Panc1 (cell line): ENCODE results near the gene CACNA1D. TPM values are rescaled to one million over a fixed set of nuclear protein-coding genes. Genes with fewer than 3 reads are reported as not detected.

Experiments used
- ATAC-seq: fragments of 200-7000 bp; cut with Tn5 transposase; 2 replicates; pipeline ENCODE4 v1.9.1; 2020; ENCODE audit warnings: mild to moderate bottlenecking, moderate library complexity
- BruUV-seq: library from RNA; stranded (reverse); fragments of 400-500 nt; replicated peaks from 2 replicates; lab custom pipeline; 2021; lab: Mats Ljungman, UMichigan
- CTCF ChIA-PET: fragments of 300-600 bp; sonication (Branson Sonifier 250); formaldehyde crosslinking; loops from one replicate; lab custom pipeline; 2022; ENCODE audit warnings: antibody characterized with exemption; lab: Charles Lee
- POLR2A ChIA-PET: fragments of 300-600 bp; sonication (Branson Sonifier 250); formaldehyde crosslinking; loops from one replicate; lab custom pipeline; 2022; ENCODE audit warnings: antibody characterized with exemption; lab: Charles Lee
- DNase-seq: peaks from one replicate; pipeline ENCODE4 v3.0.0-alpha.2; 2010; ENCODE audit warnings: low read depth, low spot score
- H3K27ac ChIP-seq: 2 replicates; pipeline ENCODE4 v1.5.1; 2011; ENCODE audit warnings: mild to moderate bottlenecking, low read length, inconsistent platforms
- H3K27me3 ChIP-seq: fragments of 200-500 bp; sonication (Bioruptor generic); 2 replicates; pipeline ENCODE4 v1.6.0; 2014; ENCODE audit warnings: low read length, inconsistent platforms; ENCODE audit not compliant: control insufficient read depth, insufficient read depth
- H3K36me3 ChIP-seq: fragments of 200-500 bp; sonication (Bioruptor generic); 2 replicates; pipeline ENCODE4 v1.5.1; 2014; ENCODE audit warnings: inconsistent platforms, mild to moderate bottlenecking, low read length, moderate library complexity; ENCODE audit not compliant: control insufficient read depth, insufficient read depth
- H3K4me1 ChIP-seq: 2 replicates; pipeline ENCODE4 v1.5.1; 2011; ENCODE audit warnings: inconsistent platforms, mild to moderate bottlenecking, low read length, moderate library complexity; ENCODE audit not compliant: control insufficient read depth, insufficient read depth
- H3K4me3 ChIP-seq, 2 experiments: 2 replicates each; pipeline ENCODE4 v1.5.1; 2011 to 2012; ENCODE audit warnings: low read depth in 2 of 2, low read length in 2 of 2, mild to moderate bottlenecking in 2 of 2, inconsistent platforms in 1 of 2, moderate library complexity in 1 of 2
- H3K9me3 ChIP-seq: fragments of 200-500 bp; sonication (Bioruptor generic); 2 replicates; pipeline ENCODE4 v1.5.1; 2014; ENCODE audit warnings: low read depth, mild to moderate bottlenecking, inconsistent platforms, low read length, moderate library complexity; ENCODE audit not compliant: control insufficient read depth, insufficient read depth
- POLR2AphosphoS5 ChIP-seq: IDR thresholded peaks from 2 replicates; pipeline ENCODE4 v1.6.1; 2012; ENCODE audit warnings: mild to moderate bottlenecking, low read depth, low read length, moderate library complexity
- REST ChIP-seq, 2 experiments: IDR thresholded peaks; 2 replicates each; pipeline ENCODE4 v1.6.1; 2011 to 2012; ENCODE audit warnings: low read depth in 2 of 2, control low read depth in 1 of 2, low read length in 1 of 2, mild to moderate bottlenecking in 1 of 2, moderate library complexity in 1 of 2; ENCODE audit not compliant: insufficient read depth in 1 of 2
- SIN3A ChIP-seq: IDR thresholded peaks from 2 replicates; pipeline ENCODE4 v1.6.1; 2012; ENCODE audit warnings: low read depth, mild to moderate bottlenecking, low read length, moderate library complexity, borderline replicate concordance; ENCODE audit not compliant: insufficient read depth
- TCF7L2 ChIP-seq: IDR thresholded peaks from 2 replicates; pipeline ENCODE4 v1.6.1; 2011; ENCODE audit warnings: mild to moderate bottlenecking, low read depth, low read length, inconsistent platforms
- in situ Hi-C: cut with HindIII; loops from 2 replicates; pipeline ENCODE4 v1.10.0; 2016; ENCODE audit warnings: low sequenced_read_pairs, low pct_unique_long_range_greater_than_20kb
- intact Hi-C: fragments of 100-400 bp; cut with micrococcal nuclease; formaldehyde crosslinking; loops from one replicate; pipeline ENCODE4 v1.10.0; 2022; ENCODE audit not compliant: unreplicated experiment
- total RNA-seq: library from RNA; stranded (reverse); gene quantifications from one replicate; pipeline ENCODE4 v1.2.1, GENCODE V29; 2021; ENCODE audit not compliant: unreplicated experiment
- TF ChIP-seq, protein P1 (sequence below): fragments of 450-650 bp; IDR thresholded peaks from 2 replicates; pipeline ENCODE4 v1.5.1; 2017; ENCODE audit warnings: mild to moderate bottlenecking

CACNA1D gene
- total RNA-seq, 1 experiment from 2014 or later: 23.0 TPM

GRCh38 chr3:53776494-53777101 is 282.2 kb downstream of the CACNA1D start:
- ATAC-seq: no peak
- H3K4me3 ChIP-seq: no peak overlapping the region
- intact Hi-C loops (no loop called here), in situ Hi-C loops (no loop called here)
- BruUV-seq: no TSS peak
- H3K9me3 ChIP-seq: no peaks in the 10 kb centered on the region
- TF ChIP-seq TCF7L2: no peak
- no peak for TF ChIP-seq POLR2AphosphoS5
- TF ChIP-seq SIN3A: no peak
- TF ChIP-seq, protein P1, sequence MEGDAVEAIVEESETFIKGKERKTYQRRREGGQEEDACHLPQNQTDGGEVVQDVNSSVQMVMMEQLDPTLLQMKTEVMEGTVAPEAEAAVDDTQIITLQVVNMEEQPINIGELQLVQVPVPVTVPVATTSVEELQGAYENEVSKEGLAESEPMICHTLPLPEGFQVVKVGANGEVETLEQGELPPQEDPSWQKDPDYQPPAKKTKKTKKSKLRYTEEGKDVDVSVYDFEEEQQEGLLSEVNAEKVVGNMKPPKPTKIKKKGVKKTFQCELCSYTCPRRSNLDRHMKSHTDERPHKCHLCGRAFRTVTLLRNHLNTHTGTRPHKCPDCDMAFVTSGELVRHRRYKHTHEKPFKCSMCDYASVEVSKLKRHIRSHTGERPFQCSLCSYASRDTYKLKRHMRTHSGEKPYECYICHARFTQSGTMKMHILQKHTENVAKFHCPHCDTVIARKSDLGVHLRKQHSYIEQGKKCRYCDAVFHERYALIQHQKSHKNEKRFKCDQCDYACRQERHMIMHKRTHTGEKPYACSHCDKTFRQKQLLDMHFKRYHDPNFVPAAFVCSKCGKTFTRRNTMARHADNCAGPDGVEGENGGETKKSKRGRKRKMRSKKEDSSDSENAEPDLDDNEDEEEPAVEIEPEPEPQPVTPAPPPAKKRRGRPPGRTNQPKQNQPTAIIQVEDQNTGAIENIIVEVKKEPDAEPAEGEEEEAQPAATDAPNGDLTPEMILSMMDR: no peak
- TF ChIP-seq REST (IDR thresholded peaks at IDR 0.05; ENCODE audit: insufficient read depth in 1 of 2, low read depth in 2 of 2, low read length in 1 of 2): no peak
- no peaks in the 10 kb centered on the region for H3K4me1 ChIP-seq
- no peak for DNase-seq
- H3K27ac ChIP-seq: no peak overlapping the region
- H3K27me3 ChIP-seq: no peaks in the 10 kb centered on the region
- H3K36me3 ChIP-seq: no peaks in the 10 kb centered on the region
- ChIA-PET POLR2A (no interaction called here), CTCF (no interaction called here)

- ChIA-PET POLR2A (no interaction called here), CTCF (no interaction called here)
- TF ChIP-seq TCF7L2 (no peak), POLR2AphosphoS5 (no peak), REST (IDR thresholded peaks at IDR 0.05; ENCODE audit: insufficient read depth in 1 of 2, low read depth in 2 of 2, low read length in 1 of 2) (no peak), SIN3A (no peak)
- TF ChIP-seq, protein P1: no peak
- Histone ChIP-seq H3K4me3 (no peak overlapping the region), H3K27me3 (no peaks in the 10 kb centered on the region), H3K27ac (no peak overlapping the region), H3K9me3 (no peaks in the 10 kb centered on the region), H3K36me3 (no peaks in the 10 kb centered on the region), H3K4me1 (no peaks in the 10 kb centered on the region)
- intact Hi-C loops: no loop called here
- in situ Hi-C loops: no loop called here
- ATAC-seq: no peak
- DNase-seq: no peak
- no TSS peak for BruUV-seq
Measured at GRCh38 chr3:53777468-53777867, 283.1 kb downstream of the CACNA1D start.
